ENCODE measurements around the gene EZH2.

GRCh38 chr7:148790850-148791249 is 93.2 kb downstream of the EZH2 start:
- TF ChIP-seq FOXA1 (IDR thresholded peaks at IDR 0.05) (no peak), LEF1 (IDR thresholded peaks at IDR 0.05; ENCODE audit: borderline replicate concordance) (no peak), ELF4 (IDR thresholded peaks at IDR 0.05) (no peak), FOXM1 (IDR thresholded peaks at IDR 0.05; ENCODE audit: borderline replicate concordance) (no peak), BHLHE40 (IDR thresholded peaks at IDR 0.05; ENCODE audit: borderline replicate concordance) (no peak), SP1 (IDR thresholded peaks at IDR 0.05) (no peak), ZNF384 (IDR thresholded peaks at IDR 0.05) (no peak), NFRKB (IDR thresholded peaks at IDR 0.05) (no peak), SUZ12 (IDR thresholded peaks at IDR 0.05) (no peak), TARDBP (IDR thresholded peaks at IDR 0.05) (no peak)
